Daoy (cell line): ENCODE measurements around the gene C16orf78. TPM values are rescaled to one million over a fixed set of nuclear protein-coding genes. Genes with fewer than 3 reads are reported as not detected.

Source experiments
- DNase-seq: peaks from one replicate; pipeline ENCODE4 v3.0.0-alpha.2; 2015; ENCODE audit warnings: low read depth
- total RNA-seq: library from RNA; depleted of rRNA; stranded (reverse); fragments of >200 nt; shearing (Covaris generic); gene quantifications from 2 replicates; pipeline ENCODE4 v1.2.3, GENCODE V29; 2014

Gene C16orf78
- total RNA-seq, 1 experiment from 2014 or later: not detected

DNA sequence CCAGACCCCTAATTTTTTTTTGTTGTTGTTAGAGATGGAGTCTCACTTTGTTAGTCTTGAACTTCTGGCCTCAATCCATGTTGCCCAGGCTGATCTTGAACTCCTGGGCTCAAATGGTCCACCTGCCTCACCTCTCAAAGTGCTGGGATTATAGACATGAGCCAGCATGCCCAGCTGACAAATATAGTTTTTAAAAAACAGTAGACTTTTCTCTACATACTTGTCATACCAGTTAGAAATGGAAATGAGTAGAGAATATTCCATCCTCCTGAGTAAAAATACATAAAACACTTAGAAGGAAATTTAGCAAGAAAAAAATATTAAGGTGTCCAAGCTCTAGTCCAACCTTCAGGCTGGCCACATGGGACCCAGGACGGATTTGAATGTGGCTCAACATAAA, 21.4 kb downstream of the C16orf78 start:
- no peak for DNase-seq

DNA sequence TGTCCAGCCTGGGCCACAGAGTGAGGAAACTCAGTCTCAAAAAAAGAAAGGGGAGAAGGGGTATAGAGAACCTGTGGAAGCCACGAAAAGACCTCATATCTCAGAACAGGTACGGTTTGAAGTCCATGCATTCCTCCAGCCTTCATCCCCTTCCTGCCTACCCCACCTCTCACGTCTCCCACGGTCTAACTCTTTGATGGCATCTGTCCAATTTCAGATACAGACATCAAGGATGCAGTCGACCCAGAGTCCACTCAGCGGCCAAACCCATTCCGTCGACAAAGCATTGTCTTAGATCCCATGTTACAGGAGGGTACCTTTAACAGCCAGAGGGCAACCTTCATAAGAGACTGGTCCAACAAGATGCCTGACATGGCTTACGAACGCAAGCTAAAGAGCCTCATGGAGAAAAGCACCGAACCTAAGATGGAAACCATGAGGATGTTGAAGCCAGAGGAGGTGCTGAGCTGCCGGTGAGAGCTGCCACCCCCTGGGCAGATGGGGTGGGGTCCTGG, 22.7 kb downstream of the C16orf78 start:
- DNase-seq: no peak

DNA sequence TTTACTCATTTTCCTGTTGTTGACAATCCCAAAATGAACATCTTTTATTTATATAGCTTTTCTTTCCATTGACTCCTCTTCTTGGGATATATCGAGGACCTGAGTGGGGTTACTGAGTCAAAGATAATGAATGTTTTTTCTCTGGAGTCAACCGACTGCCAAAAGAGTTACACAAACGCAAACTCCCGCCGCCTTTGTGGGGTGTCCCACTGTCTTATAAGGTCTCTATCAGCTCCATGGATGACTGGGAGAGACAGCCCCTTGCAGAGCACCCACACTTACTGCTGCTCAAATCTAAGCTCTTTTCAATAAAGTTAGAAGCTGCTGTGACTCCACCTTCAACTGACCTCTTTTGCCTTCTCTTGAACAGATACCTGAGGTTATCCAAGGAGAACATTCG, 25.2 kb downstream of the C16orf78 start:
- DNase-seq: no peak

DNA sequence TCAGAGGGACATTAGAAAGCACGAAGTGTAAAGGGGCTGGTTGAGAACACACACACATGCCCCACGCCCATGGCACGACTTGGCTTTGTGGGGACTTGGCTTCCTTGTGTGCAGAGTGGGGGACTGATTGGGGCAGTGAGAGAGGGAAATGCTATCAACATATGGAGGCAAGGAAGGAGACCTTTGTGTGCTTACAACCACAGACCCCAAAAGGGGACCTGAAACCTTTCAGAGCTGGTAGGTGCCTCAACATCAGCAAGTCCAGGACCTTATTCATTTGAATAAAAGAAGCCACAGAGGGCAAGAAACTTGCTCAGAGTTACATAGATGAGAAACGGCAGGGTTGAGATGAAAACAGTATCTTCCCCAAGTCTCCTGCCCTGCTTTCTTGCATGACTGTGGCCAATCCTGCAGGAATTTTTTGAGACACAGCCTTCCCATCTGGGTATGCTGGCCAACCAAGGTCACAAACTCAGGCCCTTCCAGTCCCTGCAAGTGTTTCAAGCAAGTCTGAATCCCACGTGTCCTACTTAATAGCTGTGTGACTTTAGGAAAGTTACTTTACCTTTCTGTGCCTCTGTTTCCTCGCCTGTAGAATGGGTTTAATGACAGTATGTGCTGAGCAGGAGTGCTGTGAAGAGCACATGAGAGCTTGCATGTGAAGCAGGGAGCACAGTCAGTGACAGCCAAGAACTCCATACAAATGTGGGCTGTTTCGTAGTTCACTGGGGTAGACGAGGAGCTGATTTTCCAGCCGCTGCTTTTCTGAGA, 26.2 kb downstream of the C16orf78 start:
- no peak for DNase-seq

DNA sequence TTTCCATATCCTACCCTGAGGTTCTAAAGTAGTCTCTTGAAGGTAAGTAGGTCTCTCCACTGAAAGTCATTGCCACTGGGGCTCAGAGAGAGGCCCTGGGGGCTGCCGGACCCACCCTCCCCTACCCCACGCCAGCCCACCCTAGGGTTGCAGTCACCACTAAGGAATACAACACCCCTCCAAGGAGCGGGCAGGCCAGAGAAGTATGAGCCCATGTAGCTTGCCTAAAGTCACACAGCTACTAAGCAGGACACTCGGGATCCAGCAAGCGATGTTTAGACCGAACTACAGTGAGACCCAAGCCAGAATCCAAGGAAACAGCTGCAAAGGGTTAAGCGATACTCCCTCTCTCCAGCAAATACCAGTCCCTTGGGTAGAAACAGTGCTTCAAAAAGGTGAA, 27.0 kb downstream of the C16orf78 start:
- no peak for DNase-seq

DNA sequence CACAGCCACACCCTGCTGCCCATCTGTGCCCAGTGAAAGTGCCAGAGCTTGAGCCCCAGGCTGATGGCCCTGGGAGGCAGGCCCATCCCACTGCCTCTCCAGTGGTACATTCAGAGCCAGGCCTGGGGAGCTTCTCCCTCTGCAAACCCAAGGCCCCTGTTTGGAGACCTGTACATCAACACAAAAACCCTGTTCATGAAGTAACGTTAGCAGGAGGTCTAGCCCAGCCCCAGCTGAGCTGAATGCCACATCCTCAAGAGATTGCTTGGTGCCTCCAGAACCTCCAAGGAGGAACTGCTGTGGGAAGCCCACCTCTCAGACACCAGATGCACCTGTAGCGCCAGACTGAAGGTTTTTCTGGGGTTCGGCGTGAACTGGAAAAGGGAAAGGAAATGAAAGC, 31.5 kb downstream of the C16orf78 start:
- no peak for DNase-seq

DNA sequence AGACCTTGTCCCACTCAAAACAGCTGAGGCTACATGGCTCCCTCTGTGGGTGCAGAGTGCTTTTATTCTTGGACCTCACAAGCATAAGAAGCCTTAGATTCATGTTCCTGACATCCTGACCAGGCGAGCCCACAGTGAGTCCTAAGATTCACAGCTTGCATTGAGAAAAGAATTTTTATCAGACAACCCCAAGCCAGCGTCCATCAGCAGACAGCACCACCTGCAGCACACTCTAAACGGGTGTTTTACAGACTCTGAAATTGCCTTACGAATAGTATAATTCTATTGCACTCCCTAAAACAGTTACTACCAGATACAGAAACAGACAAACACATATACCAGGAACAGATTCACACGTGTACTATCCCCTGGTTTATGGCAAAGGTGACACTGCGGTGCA, 31.9 kb downstream of the C16orf78 start:
- no peak for DNase-seq

DNA sequence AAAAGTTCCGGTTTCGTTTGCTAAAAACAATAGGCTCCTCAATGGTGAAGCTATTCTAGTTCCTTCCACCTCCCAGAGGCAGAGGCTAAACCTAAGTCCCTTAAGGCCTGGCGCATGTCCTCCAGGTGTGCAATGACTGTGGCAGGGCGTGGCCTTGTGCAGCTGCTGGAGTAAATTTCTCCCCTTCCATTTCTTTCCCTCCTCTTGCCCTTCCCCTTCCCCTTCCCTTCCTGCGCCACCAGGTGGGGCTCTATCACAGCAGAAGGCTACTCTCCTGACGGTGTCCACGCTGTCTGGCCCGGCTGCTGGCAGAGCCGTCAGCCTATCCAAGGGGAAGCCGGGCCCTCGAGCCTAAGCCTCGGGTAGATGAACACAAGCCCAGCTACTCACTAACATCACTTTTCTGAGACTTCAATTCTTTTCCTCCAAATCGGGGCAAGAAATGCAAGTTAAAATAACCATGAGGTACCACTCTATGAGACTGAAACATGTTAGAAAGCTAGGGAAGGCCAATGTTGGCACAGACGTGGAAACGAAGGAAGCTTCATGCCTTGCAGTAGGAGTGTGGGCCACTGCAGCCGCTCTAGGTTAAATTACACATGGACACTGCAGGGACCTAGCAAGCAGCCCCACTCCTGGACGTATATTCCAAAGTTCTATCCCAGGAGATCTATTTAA, 34.4 kb downstream of the C16orf78 start:
- peak; percentile 83 for DNase-seq

DNA sequence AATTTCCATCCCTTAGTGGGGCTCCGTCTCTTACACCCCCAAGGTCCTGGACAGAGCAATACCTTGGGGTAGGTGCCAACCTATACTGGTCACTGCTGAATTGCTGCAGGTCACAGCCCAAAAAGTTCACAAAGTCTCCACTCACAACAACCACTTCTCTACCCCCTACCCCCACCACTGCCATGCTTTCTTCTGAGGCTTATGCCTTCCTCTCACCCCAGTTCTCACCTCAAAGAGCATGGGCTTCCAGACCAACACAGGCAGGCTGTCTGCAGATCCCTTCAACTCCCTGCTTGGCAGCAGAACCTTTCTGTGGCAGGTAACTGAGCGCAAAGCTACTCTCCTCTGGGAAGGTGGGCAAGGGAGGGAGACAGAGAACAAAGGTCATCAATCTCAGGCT, 35.5 kb downstream of the C16orf78 start:
- no peak for DNase-seq

DNA sequence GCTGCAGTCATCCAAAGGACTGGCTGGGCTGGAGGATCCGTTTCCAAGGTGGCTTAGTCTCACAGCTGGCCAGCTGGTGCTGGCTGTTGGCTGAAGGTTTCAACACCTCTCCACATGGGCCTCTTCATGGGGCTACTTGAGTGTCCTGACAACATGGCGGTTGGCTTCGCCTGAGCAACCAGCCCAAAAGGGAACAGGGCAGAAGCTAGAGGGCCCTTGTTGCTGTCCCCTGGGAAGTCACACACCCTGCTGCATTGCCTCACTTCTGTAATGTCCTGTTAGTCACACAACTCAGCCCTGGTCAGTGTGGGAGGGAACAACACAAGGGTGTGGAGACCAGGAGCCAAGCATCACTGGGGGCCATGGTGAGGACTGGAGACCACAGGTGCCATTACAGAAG, 36.6 kb downstream of the C16orf78 start:
- DNase-seq: no peak

DNA sequence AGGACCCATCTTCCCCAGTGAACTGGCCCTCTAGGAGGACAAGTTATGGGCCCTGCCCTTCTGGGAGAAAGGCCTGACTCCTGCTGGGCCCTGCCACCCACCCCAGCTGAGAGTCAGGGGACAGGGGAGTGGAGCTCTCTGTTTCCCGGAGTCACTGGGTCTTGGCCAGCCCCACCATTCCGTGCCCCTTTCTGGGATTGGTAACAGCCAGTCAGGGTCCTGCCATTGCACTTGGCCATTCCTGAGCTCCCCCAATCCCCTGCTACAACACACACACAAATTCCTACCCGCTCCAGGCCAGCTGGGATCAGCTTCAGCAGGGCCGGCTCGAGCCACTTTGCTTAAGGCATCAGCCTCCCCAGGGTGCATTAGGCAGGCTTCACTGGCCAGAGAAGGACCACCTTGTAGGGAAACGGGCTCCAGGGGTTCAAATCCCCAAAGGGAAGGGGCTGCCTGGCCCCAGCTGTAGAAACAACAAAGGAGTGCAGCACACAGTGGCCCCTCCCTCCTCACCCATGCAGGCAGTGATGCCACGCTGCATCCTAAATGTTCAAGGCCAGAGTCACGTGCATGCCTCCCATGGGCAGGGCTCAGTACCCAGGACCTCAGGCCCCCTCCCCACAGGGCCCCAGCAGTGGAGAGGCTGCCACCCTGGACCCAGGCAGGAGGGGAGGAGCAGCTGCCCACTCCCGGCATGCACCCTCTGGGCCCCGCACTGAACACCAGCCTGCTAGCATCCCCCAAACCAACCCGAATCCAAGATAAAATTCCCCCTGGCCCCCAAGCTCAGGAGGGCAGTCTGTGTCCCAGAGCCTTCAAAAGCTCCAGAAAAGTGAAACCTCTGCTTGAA, 37.7 kb downstream of the C16orf78 start:
- no peak for DNase-seq

DNA sequence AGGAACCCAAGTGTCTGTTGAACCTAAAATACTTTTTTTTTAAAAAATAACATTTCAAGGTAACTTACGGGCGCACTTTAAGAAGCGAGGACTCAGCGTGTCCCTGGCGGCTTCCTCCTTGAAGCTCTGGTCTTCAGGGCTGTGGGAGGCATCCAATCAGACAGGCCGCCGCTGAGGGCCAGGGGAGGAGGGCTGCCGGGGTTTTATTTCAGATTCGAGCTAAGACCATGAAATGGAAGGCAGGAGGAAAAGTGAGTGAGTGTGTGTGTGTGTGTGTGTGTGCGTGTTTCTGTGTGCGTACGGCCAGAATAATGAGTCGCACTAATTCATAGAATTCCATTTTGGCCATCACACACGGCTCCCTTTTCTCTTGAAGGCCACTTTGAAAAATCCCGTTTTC, 41.1 kb downstream of the C16orf78 start:
- DNase-seq: no peak

DNA sequence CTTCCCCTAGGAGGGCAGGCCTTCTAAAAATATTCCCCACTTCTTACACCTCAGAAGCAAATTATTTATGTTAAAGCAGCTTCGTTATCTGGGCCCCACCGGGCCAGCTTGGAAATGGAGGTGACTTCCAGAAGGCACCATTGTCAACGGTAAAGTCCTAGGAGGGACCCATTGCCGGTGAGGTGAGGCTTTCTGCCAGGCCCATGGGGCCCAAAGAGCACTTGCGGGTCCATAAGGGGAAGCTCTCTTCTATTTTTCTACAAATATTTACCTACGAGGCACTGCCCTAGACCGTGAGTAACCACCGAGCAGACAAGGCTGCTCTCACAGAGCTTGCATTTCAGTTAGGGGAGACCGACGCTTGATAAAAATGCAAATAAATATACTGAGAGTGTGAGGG, 41.5 kb downstream of the C16orf78 start:
- no peak for DNase-seq

DNA sequence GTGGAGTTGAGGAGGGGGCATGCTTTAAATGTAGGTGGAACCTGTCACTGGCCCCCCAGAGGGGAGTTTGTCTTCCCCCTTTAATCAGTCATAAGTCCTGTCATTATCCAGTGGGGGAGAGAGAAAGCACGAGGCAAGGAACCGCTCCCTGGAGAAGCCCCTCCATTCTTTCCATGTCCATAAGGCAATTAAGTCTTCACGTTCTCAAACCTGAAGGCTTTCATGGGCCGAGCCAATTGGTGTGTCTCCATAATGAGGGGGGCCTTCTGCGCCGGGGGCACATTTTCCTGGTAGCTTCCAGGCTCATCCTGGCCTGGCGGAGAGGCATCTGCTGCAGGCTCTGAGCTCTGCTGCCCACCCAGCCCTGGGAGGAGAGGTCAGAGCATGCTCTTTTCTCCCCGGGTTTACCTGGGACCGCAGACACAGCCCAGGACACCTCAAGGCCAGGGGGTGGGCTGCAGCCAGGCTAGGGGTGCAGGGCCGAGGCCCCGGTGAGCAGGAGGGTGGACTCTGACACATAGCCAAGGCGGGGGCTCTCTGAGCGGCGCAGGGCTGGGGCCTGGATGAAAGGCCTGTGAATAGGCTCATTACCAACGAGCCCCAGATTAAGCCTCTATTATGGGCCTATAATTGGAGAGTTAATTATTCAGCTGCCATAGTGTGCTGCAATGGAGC, 42.5 kb downstream of the C16orf78 start:
- no peak for DNase-seq

DNA sequence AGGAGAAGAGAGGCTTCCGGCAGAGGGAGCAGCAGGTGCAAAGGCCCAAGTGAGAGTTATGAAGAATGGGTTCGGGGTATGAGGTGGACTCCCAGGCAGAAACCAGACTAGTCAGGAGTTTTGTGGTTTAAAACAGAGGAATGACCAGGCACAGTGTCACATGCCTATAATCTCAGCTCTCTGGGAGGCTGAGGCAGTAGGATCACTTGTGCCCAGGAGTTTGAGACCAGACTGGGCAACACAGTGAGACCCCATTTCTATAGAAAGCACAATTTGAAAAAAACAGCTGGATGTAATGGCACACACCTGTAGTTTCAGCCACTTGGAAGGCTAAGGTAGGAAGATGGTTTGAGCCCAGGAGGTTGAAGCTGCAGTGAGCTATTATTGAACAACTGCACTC, 43.8 kb downstream of the C16orf78 start:
- no peak for DNase-seq

DNA sequence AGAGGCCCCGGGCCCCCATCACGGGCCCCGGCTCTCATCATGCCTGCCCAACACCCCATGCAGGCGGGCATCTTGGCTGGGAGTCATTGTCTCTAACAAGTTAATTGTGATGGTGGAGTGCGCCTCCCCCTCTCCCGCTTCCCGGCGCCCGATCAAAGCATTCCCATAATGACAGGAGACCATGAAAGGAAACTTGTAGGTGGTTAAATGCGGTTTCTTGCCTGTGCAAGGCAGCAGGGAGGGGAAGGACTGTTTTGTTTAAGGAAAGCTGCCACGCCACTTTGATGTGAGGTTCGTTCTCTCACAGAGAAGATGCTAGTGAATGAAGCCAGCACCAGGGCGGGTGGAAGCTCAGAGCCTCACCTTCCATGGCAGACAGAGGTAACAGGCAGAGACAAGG, 45.4 kb downstream of the C16orf78 start:
- DNase-seq: no peak

DNA sequence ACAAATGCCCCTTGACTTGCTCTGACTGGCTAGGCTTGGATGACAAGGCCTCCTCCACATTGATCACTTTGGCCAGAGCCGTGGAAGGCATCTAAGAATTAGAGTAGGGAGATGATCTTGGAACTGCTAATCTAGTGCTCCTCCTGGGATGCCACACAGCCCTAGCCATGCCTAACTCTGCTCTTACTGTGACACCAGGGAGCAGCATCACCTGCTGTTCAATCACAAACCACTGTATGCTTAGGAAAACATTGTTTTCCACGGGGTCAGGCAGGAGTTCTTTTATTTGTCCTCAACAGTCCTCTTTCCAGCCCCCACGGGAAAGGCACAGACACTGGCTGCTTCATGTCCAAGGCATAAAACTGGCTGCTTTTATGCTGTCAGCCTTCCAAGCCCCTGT, 46.3 kb downstream of the C16orf78 start:
- no peak for DNase-seq

DNA sequence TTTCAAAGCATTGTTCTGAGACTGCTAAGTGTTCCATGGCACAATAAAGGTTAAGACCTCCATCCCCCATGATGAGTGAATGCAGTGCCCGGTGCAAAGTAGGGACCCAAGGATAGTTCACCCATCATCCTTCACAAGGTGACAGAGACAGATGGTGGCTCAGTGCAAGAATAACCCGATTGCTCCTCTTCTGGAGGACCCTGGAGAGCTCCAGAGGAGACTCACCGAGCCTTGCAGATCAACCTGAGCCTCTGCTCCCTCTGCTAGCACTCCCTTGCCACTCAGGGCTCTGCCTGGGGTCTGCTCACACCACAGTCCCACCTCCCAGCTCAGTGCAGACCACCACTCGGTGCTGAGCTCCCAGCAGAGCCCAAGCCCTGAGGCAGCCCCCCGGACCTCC, 49.3 kb downstream of the C16orf78 start:
- DNase-seq: no peak

DNA sequence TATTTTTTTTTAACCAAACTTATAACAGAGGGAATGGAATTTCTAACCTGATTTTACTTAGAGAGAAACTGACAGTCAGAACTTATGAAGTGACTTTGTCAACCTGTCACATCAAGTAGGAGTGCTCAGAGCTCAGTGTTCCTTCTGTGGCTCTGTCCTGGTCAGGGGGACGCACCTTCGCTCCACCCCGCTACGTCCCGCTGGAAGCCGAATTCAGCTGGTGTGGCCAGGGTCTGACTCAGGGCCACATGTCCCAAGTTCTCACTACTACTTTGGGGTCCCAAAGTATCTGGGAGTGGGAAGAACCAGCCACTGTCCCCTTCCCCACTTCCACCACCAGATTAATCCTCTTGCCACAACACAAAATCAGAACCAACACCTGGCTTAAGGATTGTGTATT, 51.4 kb downstream of the C16orf78 start:
- DNase-seq: no peak

DNA sequence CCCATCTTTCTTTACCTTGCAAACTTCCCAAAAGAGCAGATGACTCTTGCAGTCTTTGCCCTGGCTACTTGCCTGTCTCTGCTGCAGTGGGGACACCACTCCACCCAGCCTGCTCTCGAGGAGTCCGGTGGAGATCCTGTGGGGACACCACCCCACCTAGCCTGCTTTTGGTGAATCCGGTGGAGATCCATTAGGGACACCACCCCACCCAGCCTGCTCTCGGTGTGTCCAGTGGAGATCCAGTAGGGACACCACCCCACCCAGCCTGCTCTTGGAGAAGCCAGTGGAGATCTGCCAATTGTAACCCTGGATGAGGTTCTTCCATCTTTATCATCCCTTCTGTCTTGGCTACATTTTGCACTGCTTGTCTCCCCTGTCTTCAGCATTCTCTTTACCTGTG, 54.2 kb downstream of the C16orf78 start:
- no peak for DNase-seq

DNA sequence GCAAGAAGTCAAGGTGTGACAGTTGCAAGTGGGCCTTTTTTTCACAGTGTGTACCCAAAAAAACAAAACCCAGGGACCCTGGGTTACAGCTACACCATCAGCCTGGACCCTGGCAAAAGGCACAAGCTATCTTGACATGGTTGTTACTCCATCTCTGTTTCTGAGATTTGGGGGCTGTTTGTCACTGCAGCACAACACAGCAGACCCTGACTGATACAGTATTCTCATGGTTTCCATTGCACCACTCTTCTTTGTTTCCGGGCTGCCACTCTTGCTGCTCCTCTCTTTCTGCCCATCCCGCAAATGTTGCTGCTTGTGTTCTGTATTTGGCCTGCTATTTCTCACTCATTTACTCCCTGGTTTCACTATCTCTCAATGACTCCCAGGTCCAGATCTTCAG, 55.2 kb downstream of the C16orf78 start:
- no peak for DNase-seq

DNA sequence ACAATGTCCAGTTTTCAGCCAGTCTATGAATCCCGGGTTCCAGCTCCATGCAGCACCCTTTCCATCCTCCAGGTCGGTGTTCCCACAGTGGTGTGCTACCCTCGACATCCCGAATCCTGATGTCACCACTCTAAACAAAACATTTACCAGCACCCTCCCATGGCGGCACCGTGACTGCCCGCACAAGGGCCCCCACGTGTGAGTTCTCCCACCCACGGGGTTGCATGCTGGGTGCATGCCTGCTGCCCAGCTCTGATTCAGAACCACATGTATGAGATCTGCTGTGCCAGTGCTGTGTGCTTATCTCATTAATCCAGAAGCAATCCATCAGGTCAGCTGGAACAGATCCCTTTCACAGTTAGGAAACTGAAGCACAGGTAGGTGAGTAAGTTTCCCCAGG, 57.4 kb downstream of the C16orf78 start:
- no peak for DNase-seq
